ENCODE results near the gene SEC61A1.

DNA sequence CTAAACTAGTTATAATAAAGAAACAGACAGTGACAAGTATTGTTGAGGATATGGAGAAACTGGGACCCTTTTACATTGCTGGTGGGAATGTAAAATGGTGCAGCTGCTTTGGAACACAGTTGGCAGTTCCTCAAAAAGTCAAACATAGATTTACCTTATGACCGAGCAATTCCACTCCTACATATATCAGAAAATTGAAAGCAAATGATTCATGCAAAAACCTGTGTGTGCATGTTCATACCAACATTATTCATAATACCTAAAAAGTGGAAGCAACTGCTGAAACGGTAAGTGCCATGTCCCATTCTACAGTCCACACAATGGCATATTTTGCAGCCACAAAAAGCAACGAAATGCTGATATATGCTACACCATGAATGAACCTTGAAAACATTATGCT lies 12.2 kb upstream of the SEC61A1 start:
- no peak for TF ChIP-seq POLR2A (IDR thresholded peaks at IDR 0.05)
- TF ChIP-seq, protein P1, sequence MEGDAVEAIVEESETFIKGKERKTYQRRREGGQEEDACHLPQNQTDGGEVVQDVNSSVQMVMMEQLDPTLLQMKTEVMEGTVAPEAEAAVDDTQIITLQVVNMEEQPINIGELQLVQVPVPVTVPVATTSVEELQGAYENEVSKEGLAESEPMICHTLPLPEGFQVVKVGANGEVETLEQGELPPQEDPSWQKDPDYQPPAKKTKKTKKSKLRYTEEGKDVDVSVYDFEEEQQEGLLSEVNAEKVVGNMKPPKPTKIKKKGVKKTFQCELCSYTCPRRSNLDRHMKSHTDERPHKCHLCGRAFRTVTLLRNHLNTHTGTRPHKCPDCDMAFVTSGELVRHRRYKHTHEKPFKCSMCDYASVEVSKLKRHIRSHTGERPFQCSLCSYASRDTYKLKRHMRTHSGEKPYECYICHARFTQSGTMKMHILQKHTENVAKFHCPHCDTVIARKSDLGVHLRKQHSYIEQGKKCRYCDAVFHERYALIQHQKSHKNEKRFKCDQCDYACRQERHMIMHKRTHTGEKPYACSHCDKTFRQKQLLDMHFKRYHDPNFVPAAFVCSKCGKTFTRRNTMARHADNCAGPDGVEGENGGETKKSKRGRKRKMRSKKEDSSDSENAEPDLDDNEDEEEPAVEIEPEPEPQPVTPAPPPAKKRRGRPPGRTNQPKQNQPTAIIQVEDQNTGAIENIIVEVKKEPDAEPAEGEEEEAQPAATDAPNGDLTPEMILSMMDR (IDR thresholded peaks at IDR 0.05), result no peak
